Stimulated activated naive CD4-positive, alpha-beta T cell (primary cell): ENCODE results near the gene EHF.
"Not testable (repeated sequence)": the region's sequence is repeated elsewhere in the genome, so short reads cannot be mapped to it uniquely, and the experiment has no call there.

ENCODE experiments used
- DNase-seq, 6 experiments: peaks; one replicate each; lab custom pipeline; 2025; lab: John Stamatoyannopoulos, UW

The EHF gene

GRCh38 chr11:34668583-34669053 lies 47.7 kb downstream of the EHF start:
- no peak for DNase-seq

- no peak for DNase-seq
Measured at GRCh38 chr11:34669458-34669857, 48.6 kb downstream of the EHF start.

- DNase-seq: no peak
Measured at GRCh38 chr11:34671117-34671516, 50.2 kb downstream of the EHF start.

- no peak for DNase-seq
Measured at GRCh38 chr11:34671946-34672345, 51.1 kb downstream of the EHF start.

- DNase-seq: no peak
Measured at GRCh38 chr11:34674038-34674437, 53.1 kb downstream of the EHF start.

GRCh38 chr11:34676227-34676626 lies 55.3 kb downstream of the EHF start:
- DNase-seq: no peak

GRCh38 chr11:34679681-34680080 lies 58.8 kb downstream of the EHF start:
- no peak for DNase-seq

- no peak for DNase-seq
Measured at GRCh38 chr11:34680206-34680605, 59.3 kb downstream of the EHF start.

- DNase-seq: no peak
Measured at GRCh38 chr11:34680918-34681586, 60.2 kb downstream of the EHF start.

- DNase-seq: no peak
Measured at GRCh38 chr11:34682825-34683224, 61.9 kb downstream of the EHF start.

- DNase-seq: no peak
Measured at GRCh38 chr11:34683396-34683795, 62.5 kb downstream of the EHF start.

- DNase-seq: no peak
Measured at GRCh38 chr11:34685864-34686263, 65.0 kb downstream of the EHF start.

GRCh38 chr11:34692299-34692698 lies 71.4 kb downstream of the EHF start:
- not testable (repeated sequence) for DNase-seq

GRCh38 chr11:34696862-34697261 lies 76.0 kb downstream of the EHF start:
- DNase-seq: no peak

GRCh38 chr11:34706709-34707461 lies 86.0 kb downstream of the EHF start:
- DNase-seq: no peak

- DNase-seq: no peak
Measured at GRCh38 chr11:34707462-34707840, 86.6 kb downstream of the EHF start.
